Peyer's patch (tissue), 4 donors: ENCODE data around the gene PRAC2.

Experiments used
- POLR2A ChIP-seq, 2 donors: fragments of 450-650 bp; IDR thresholded peaks; one replicate each; pipeline ENCODE4 v1.5.1; 2017; ENCODE audit warnings: antibody characterized with exemption in 2 of 2, mild to moderate bottlenecking in 2 of 2, moderate library complexity in 2 of 2
- TF ChIP-seq, protein P1 (sequence below), 6 experiments: fragments of 450-650 bp in 4 of 6; fragments of 200-600 bp in 2 of 6; sonication (generic) in 1 of 6; IDR thresholded peaks; one replicate each; pipeline ENCODE4 v1.5.1; 2017 to 2019; ENCODE audit warnings: antibody characterized with exemption in 6 of 6, mild to moderate bottlenecking in 3 of 6, moderate library complexity in 1 of 6

GRCh38 chr17:48752399-48753288, 29.7 kb downstream of the PRAC2 start:
- TF ChIP-seq, protein P1, sequence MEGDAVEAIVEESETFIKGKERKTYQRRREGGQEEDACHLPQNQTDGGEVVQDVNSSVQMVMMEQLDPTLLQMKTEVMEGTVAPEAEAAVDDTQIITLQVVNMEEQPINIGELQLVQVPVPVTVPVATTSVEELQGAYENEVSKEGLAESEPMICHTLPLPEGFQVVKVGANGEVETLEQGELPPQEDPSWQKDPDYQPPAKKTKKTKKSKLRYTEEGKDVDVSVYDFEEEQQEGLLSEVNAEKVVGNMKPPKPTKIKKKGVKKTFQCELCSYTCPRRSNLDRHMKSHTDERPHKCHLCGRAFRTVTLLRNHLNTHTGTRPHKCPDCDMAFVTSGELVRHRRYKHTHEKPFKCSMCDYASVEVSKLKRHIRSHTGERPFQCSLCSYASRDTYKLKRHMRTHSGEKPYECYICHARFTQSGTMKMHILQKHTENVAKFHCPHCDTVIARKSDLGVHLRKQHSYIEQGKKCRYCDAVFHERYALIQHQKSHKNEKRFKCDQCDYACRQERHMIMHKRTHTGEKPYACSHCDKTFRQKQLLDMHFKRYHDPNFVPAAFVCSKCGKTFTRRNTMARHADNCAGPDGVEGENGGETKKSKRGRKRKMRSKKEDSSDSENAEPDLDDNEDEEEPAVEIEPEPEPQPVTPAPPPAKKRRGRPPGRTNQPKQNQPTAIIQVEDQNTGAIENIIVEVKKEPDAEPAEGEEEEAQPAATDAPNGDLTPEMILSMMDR (IDR thresholded peaks at IDR 0.05), result no peak
- no peak for TF ChIP-seq POLR2A (IDR thresholded peaks at IDR 0.05)
